PC-3 (cell line): ENCODE data around the gene VTI1A.

ENCODE experiments used
- CTCF ChIP-seq: fragments of 300-600 bp; sonication (generic); conservative IDR thresholded peaks from 2 replicates; pipeline ENCODE4 v1.5.1; 2017; ENCODE audit warnings: antibody characterized with exemption, low read depth, mild to moderate bottlenecking, low read length
- EZH2 ChIP-seq: fragments of 300-600 bp; sonication (generic); IDR thresholded peaks from one replicate; pipeline ENCODE4 v1.6.1; 2017; ENCODE audit warnings: antibody characterized with exemption, mild to moderate bottlenecking, low read length; ENCODE audit not compliant: unreplicated experiment
- EZH2phosphoT487 ChIP-seq: fragments of 300-600 bp; sonication (generic); IDR thresholded peaks from 2 replicates; pipeline ENCODE4 v1.6.1; 2018; ENCODE audit warnings: mild to moderate bottlenecking, antibody characterized with exemption, low read length, borderline replicate concordance

DNA sequence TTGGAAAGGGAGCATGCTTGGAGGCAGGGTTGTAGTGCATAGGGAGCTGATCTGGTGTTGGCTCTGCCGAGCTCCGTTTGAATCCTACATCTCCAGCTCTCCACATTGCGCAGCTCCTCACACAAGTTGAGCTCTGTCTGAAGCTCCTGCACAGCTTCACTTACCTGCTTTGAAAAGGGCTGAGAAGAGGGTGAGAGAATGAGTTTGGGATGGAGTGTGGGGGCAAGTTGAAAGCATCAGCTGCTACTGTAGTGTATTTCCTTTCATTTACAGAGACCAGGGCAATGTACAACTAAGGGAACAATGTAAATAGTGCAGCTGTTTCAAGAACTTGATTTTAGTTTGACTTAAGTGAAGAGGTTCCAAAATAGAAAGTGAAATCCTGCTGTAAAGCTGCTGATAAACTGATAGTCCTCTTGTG is 88.5 kb downstream of the VTI1A start:
- TF ChIP-seq EZH2 (no peak), CTCF (no peak), EZH2phosphoT487 (no peak)
